PC-3 (cell line): Measurements from ENCODE around the gene RMDN2. TPM values are rescaled to one million over a fixed set of nuclear protein-coding genes. Genes with fewer than 3 reads are reported as not detected.

Experiments
- ATAC-seq: fragments of 200-7000 bp; cut with Tn5 transposase; 2 replicates; pipeline ENCODE4 v1.9.1; 2020; ENCODE audit warnings: mild to moderate bottlenecking, moderate library complexity
- BruUV-seq: library from RNA; stranded (reverse); fragments of 400-500 nt; replicated peaks from 2 replicates; lab custom pipeline; 2021; lab: Mats Ljungman, UMichigan
- CTCF ChIA-PET: fragments of 300-600 bp; sonication (Branson Sonifier 250); formaldehyde crosslinking; loops from one replicate; lab custom pipeline; 2022; ENCODE audit warnings: antibody characterized with exemption; lab: Charles Lee
- POLR2A ChIA-PET: fragments of 300-600 bp; sonication (Branson Sonifier 250); formaldehyde crosslinking; loops from one replicate; lab custom pipeline; 2022; ENCODE audit warnings: antibody characterized with exemption; ENCODE audit not compliant: unreplicated experiment; lab: Charles Lee
- DNase-seq: peaks from one replicate; pipeline ENCODE4 v3.0.0-alpha.2; 2015
- H2AFZ ChIP-seq: fragments of 300-600 bp; sonication (generic); 2 replicates; pipeline ENCODE4 v1.6.0; 2016; ENCODE audit warnings: antibody characterized with exemption, low read length
- H3F3A ChIP-seq: fragments of 300-600 bp; sonication (generic); one replicate; pipeline ENCODE4 v1.6.0; 2017; ENCODE audit warnings: antibody characterized with exemption, low read length, control low read depth, mild to moderate bottlenecking; ENCODE audit not compliant: unreplicated experiment
- H3K27ac ChIP-seq: fragments of 300-600 bp; sonication (generic); 2 replicates; pipeline ENCODE4 v1.5.1; 2016; ENCODE audit warnings: mild to moderate bottlenecking, low read length
- H3K27me3 ChIP-seq: fragments of 300-600 bp; sonication (generic); 2 replicates; pipeline ENCODE4 v1.6.1; 2016; ENCODE audit warnings: low read length, mixed read lengths
- H3K36me3 ChIP-seq: fragments of 300-600 bp; sonication (generic); 2 replicates; pipeline ENCODE4 v1.6.1; 2016; ENCODE audit warnings: low read depth, mixed run types, low read length, mixed read lengths
- H3K4me1 ChIP-seq: fragments of 300-600 bp; sonication (generic); 2 replicates; pipeline ENCODE4 v1.5.1; 2016; ENCODE audit warnings: low read length; ENCODE audit not compliant: insufficient read depth
- H3K4me2 ChIP-seq: fragments of 300-600 bp; sonication (generic); 2 replicates; pipeline ENCODE4 v1.6.0; 2016; ENCODE audit warnings: low read length
- H3K4me3 ChIP-seq: fragments of 300-600 bp; sonication (generic); 2 replicates; pipeline ENCODE4 v1.5.1; 2016; ENCODE audit warnings: mild to moderate bottlenecking, low read length, mixed read lengths
- H3K79me2 ChIP-seq: fragments of 300-600 bp; sonication (generic); 2 replicates; pipeline ENCODE4 v1.6.1; 2017; ENCODE audit warnings: low read length, mixed read lengths
- H3K9ac ChIP-seq: fragments of 300-600 bp; sonication (generic); 2 replicates; pipeline ENCODE4 v1.6.0; 2016; ENCODE audit warnings: mild to moderate bottlenecking, low read length
- H3K9me2 ChIP-seq: fragments of 300-600 bp; sonication (generic); replicated peaks from 2 replicates; pipeline ENCODE4 v1.6.1; 2016; ENCODE audit warnings: mixed run types, low read length, mixed read lengths
- H3K9me3 ChIP-seq: fragments of 300-600 bp; sonication (generic); 2 replicates; pipeline ENCODE4 v1.6.1; 2016; ENCODE audit warnings: low read length, mixed read lengths
- H4K20me1 ChIP-seq: fragments of 300-600 bp; sonication (generic); 2 replicates; pipeline ENCODE4 v1.6.1; 2016; ENCODE audit warnings: low read length, mixed read lengths
- CTCF ChIP-seq: fragments of 300-600 bp; sonication (generic); conservative IDR thresholded peaks from 2 replicates; pipeline ENCODE4 v1.5.1; 2017; ENCODE audit warnings: antibody characterized with exemption, low read depth, mild to moderate bottlenecking, low read length
- EZH2 ChIP-seq: fragments of 300-600 bp; sonication (generic); IDR thresholded peaks from one replicate; pipeline ENCODE4 v1.6.1; 2017; ENCODE audit warnings: antibody characterized with exemption, mild to moderate bottlenecking, low read length; ENCODE audit not compliant: unreplicated experiment
- EZH2phosphoT487 ChIP-seq: fragments of 300-600 bp; sonication (generic); IDR thresholded peaks from 2 replicates; pipeline ENCODE4 v1.6.1; 2018; ENCODE audit warnings: mild to moderate bottlenecking, antibody characterized with exemption, low read length, borderline replicate concordance
- intact Hi-C: fragments of 100-400 bp; cut with micrococcal nuclease; formaldehyde crosslinking; loops from 2 replicates; pipeline ENCODE4 v1.9.0; 2023
- total RNA-seq: library from RNA; depleted of rRNA; stranded (reverse); fragments of >200 nt; gene quantifications from 2 replicates; pipeline ENCODE4 v1.2.3, GENCODE V29; 2014

Gene RMDN2
- total RNA-seq, 1 experiment from 2014 or later: 2.6 TPM

GRCh38 chr2:38026846-38027245 is 101.8 kb downstream of the RMDN2 start:
- ChIA-PET CTCF (no interaction called here), POLR2A (no interaction called here)
- H3K79me2 ChIP-seq: no peaks in the 10 kb centered on the region
- no peaks in the 10 kb centered on the region for H3F3A ChIP-seq
- H3K4me1 ChIP-seq: no peaks in the 10 kb centered on the region
- no peaks in the 10 kb centered on the region for H3K36me3 ChIP-seq
- no TSS peak for BruUV-seq
- TF ChIP-seq CTCF: no peak
- TF ChIP-seq EZH2: no peak
- TF ChIP-seq EZH2phosphoT487: no peak
- H2AFZ ChIP-seq: no peak overlapping the region
- DNase-seq: no peak
- no peaks in the 10 kb centered on the region for H3K9me3 ChIP-seq
- H3K9me2 ChIP-seq: no peaks in the 10 kb centered on the region
- intact Hi-C loops: no loop called here
- no peak overlapping the region for H3K4me2 ChIP-seq
- no peak overlapping the region for H3K4me3 ChIP-seq
- no peak overlapping the region for H3K27ac ChIP-seq
- no peak for ATAC-seq
- no peak overlapping the region for H3K9ac ChIP-seq
- no peaks in the 10 kb centered on the region for H3K27me3 ChIP-seq
- H4K20me1 ChIP-seq: no peaks in the 10 kb centered on the region

DNA sequence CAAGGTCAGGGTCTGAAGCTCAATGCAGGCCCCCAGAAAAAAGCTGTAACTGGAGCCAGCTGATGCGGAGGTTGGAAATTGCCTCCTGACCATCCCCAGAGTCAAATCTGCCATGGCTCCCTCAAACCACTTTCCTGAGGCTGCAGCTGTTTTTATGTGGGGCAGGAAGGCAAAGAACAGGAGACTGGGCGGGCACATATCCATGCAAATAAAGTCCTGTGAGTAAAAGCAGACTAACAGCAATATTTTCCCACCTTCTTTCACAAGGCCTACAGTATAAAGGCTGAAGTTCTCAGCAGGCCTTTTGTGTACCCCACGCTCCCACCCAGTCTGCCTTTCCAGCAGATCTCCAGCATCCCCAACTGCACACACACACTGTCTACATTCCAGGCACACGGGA is 103.7 kb downstream of the RMDN2 start:
- Histone ChIP-seq H3K79me2 (no peaks in the 10 kb centered on the region), H3K27ac (no peak overlapping the region), H3K4me1 (no peaks in the 10 kb centered on the region), H3K27me3 (no peaks in the 10 kb centered on the region), H3K4me2 (no peak overlapping the region), H3K9ac (no peak overlapping the region), H3K9me2 (no peaks in the 10 kb centered on the region), H3K4me3 (no peak overlapping the region), H4K20me1 (no peaks in the 10 kb centered on the region), H3K9me3 (no peaks in the 10 kb centered on the region), H3K36me3 (no peaks in the 10 kb centered on the region), H3F3A (no peaks in the 10 kb centered on the region), H2AFZ (no peak overlapping the region)
- no peak for DNase-seq
- intact Hi-C loops: no loop called here
- TF ChIP-seq CTCF (no peak), EZH2phosphoT487 (no peak), EZH2 (no peak)
- no peak for ATAC-seq
- no TSS peak for BruUV-seq
- ChIA-PET POLR2A (no interaction called here), CTCF (no interaction called here)

DNA sequence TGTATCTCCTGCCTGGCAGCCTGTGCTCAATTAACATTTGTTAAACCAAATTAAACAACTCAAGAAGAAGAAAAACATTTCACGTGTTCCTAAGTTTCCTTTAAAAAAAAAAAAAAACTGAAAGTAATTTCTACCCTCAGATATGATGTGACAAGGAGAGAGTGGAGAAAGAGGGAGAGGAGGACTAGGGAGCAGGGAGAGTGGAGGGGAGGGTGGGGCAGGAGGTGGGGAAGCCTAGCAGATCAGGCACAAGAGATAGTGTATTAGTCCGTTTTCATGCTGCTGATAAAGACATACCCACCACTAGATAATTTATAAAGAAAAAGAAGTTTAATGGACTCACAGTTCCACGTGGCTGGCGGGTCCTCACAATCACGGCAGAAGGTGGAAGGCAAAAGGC is 104.4 kb downstream of the RMDN2 start:
- H3K27me3 ChIP-seq: no peaks in the 10 kb centered on the region
- H3K4me2 ChIP-seq: no peak overlapping the region
- POLR2A ChIA-PET: no interaction called here
- no peaks in the 10 kb centered on the region for H3K9me2 ChIP-seq
- H3K4me3 ChIP-seq: no peak overlapping the region
- no peak overlapping the region for H3K9ac ChIP-seq
- CTCF ChIA-PET: no interaction called here
- TF ChIP-seq EZH2phosphoT487 (no peak), CTCF (no peak)
- no peak overlapping the region for H3K27ac ChIP-seq
- H4K20me1 ChIP-seq: no peaks in the 10 kb centered on the region
- no peaks in the 10 kb centered on the region for H3F3A ChIP-seq
- no peaks in the 10 kb centered on the region for H3K4me1 ChIP-seq
- intact Hi-C loops: no loop called here
- DNase-seq (no peak), ATAC-seq (no peak)
- no peak overlapping the region for H2AFZ ChIP-seq
- no TSS peak for BruUV-seq
- H3K79me2 ChIP-seq: no peaks in the 10 kb centered on the region
- H3K36me3 ChIP-seq: no peaks in the 10 kb centered on the region
- no peaks in the 10 kb centered on the region for H3K9me3 ChIP-seq
